ENCODE data around the gene MAML2.

MAML2 gene

GRCh38 chr11:95989780-95990179, 353.2 kb downstream of the MAML2 start:
- Histone ChIP-seq H3K4me3 (ENCODE audit: low read depth in 1 of 2, low read length in 1 of 2) (no peak overlapping the region), H3K4me1 (ENCODE audit: control insufficient read depth in 1 of 2, insufficient read depth in 1 of 2, low read depth in 1 of 2, low read length in 1 of 2) (no peaks in the 10 kb centered on the region), H3K27me3 (no peaks in the 10 kb centered on the region), H3K36me3 (no peaks in the 10 kb centered on the region), H3K9me3 (no peaks in the 10 kb centered on the region), H3K27ac (no peak overlapping the region)
- no peak for TF ChIP-seq CTCF (IDR thresholded peaks at IDR 0.05)

GRCh38 chr11:95989076-95989605, 353.9 kb downstream of the MAML2 start:
- H3K36me3 ChIP-seq, result no peaks in the 10 kb centered on the region
- H3K4me1 ChIP-seq (ENCODE audit: control insufficient read depth in 1 of 2, insufficient read depth in 1 of 2, low read depth in 1 of 2, low read length in 1 of 2), result no peaks in the 10 kb centered on the region
- no peak overlapping the region for H3K4me3 ChIP-seq (ENCODE audit: low read depth in 1 of 2, low read length in 1 of 2)
- TF ChIP-seq CTCF (IDR thresholded peaks at IDR 0.05), result no peak
- H3K27me3 ChIP-seq, result no peaks in the 10 kb centered on the region
- no peak overlapping the region for H3K27ac ChIP-seq
- H3K9me3 ChIP-seq, result no peaks in the 10 kb centered on the region

DNA sequence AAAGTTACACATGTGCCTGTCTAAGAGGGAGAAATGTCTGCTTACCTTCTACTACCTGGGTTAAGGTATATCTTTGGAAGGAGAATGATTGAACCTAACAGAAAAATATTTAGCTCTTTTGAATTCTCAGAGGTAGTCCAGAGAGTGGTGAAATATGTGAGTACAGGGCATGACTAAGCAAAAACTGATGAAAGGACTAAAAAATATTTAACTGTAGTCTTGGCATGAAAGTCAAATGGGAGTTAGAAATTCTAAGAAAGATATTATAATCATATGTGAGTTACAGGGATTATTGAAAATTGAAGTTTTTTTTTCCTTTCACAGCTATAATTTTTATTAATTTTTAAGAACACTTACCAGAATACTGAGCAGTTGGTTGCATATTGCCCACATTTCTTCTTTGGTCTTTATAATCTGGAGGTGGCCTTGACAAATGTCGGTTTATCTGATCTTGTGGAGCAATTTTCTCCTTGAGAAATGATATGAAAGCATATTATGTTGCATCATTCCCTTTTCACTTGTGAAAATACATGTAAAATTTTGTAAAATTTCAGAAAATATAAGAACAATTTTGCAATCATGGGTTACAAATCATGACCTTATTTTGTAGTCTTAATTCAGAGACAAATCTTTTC, 357.7 kb downstream of the MAML2 start:
- H3K36me3 ChIP-seq, result no peaks in the 10 kb centered on the region
- no peak overlapping the region for H3K4me3 ChIP-seq (ENCODE audit: low read depth in 1 of 2, low read length in 1 of 2)
- H3K27ac ChIP-seq, result no peak overlapping the region
- TF ChIP-seq CTCF (IDR thresholded peaks at IDR 0.05), result no peak
- H3K9me3 ChIP-seq, result no peaks in the 10 kb centered on the region
- no peaks in the 10 kb centered on the region for H3K27me3 ChIP-seq
- no peaks in the 10 kb centered on the region for H3K4me1 ChIP-seq (ENCODE audit: control insufficient read depth in 1 of 2, insufficient read depth in 1 of 2, low read depth in 1 of 2, low read length in 1 of 2)

GRCh38 chr11:95984072-95984471, 358.9 kb downstream of the MAML2 start:
- Histone ChIP-seq H3K27me3 (no peaks in the 10 kb centered on the region), H3K4me3 (ENCODE audit: low read depth in 1 of 2, low read length in 1 of 2) (no peak overlapping the region), H3K9me3 (no peaks in the 10 kb centered on the region), H3K4me1 (ENCODE audit: control insufficient read depth in 1 of 2, insufficient read depth in 1 of 2, low read depth in 1 of 2, low read length in 1 of 2) (no peaks in the 10 kb centered on the region), H3K27ac (no peak overlapping the region), H3K36me3 (no peaks in the 10 kb centered on the region)
- TF ChIP-seq CTCF (IDR thresholded peaks at IDR 0.05), result no peak

DNA sequence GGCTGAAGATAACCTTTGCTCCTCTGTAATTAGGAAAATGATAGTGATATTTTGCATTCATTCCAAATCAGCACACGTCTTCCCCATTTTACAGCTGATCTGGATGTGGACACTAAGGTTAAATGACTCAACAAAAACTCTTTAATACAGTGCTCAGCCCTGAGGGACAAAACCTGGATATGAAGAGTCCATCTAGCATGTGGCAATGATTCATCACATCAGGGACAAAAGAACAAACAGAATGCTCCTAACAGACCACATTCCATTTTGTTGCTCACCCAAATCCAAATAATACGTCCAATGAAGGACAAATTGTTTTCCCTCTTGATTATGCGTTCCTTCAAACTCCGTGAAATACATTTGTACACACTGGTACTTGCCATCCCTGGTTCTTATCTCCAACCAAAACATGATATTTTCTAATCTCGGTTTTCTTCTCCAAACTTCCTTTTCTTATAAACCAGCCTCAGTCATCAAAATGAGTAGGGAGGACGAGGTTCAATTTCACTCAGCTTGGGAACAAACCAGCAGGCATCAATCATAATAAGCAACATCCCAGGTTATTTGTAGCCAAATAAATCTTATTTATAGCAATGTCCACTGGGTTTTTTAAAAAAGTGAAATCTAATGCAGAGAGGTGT, 365.3 kb downstream of the MAML2 start:
- Histone ChIP-seq H3K4me1 (ENCODE audit: control insufficient read depth in 1 of 2, insufficient read depth in 1 of 2, low read depth in 1 of 2, low read length in 1 of 2) (no peaks in the 10 kb centered on the region), H3K9me3 (no peaks in the 10 kb centered on the region), H3K4me3 (ENCODE audit: low read depth in 1 of 2, low read length in 1 of 2) (no peak overlapping the region), H3K36me3 (no peaks in the 10 kb centered on the region), H3K27me3 (no peaks in the 10 kb centered on the region), H3K27ac (no peak overlapping the region)
- TF ChIP-seq CTCF (IDR thresholded peaks at IDR 0.05), result no peak
